ENCODE measurements around the gene TOMM5. TPM values are rescaled to one million over a fixed set of nuclear protein-coding genes. Genes with fewer than 3 reads are reported as not detected.

TOMM5 gene
- total and polyA plus RNA-seq, 2 of the 4 experiments (the other 2 are of a cell fraction) = 159 to 206 TPM

GRCh38 chr9:37639841-37640240 is 47.4 kb upstream of the TOMM5 start:
- in situ Hi-C loops (cut with MboI; ENCODE audit: low sequenced_read_pairs) = no loop called here
- WGBS, 2 experiments (ENCODE audit: extremely low coverage in 2 of 2, insufficient read length in 1 of 2) = 67% methylated on average over 1 of the region's 3 CpGs; no CpG with 5 or more reads in 1 of the 2 experiments
- Histone ChIP-seq H2AK5ac (ENCODE audit: low read depth, low read length) (no peak overlapping the region), H3K18ac (ENCODE audit: low read depth, low read length) (no peak overlapping the region), H3K56ac (ENCODE audit: extremely low read depth, insufficient read depth, low read length) (no peak overlapping the region), H2BK5ac (ENCODE audit: low read depth, low read length, poor library complexity, severe bottlenecking) (no peak overlapping the region), H3K27me3 (ENCODE audit: control insufficient read depth, insufficient read depth, low read length) (peaks cover 25% of the 10 kb centered on the region), H2BK15ac (ENCODE audit: low read depth, low read length) (no peak overlapping the region), H3K4me1 (ENCODE audit: control insufficient read depth, insufficient read depth, low read length) (no peaks in the 10 kb centered on the region), H3K23ac (ENCODE audit: low read depth, low read length) (no peak overlapping the region), H4K20me1 (ENCODE audit: insufficient read depth, low read length) (no peaks in the 10 kb centered on the region), H3K9me3 (ENCODE audit: control insufficient read depth, insufficient read depth, low read length) (no peaks in the 10 kb centered on the region), H2AK9ac (replicated peaks; ENCODE audit: low read depth, low read length, poor library complexity) (no peak overlapping the region), H4K8ac (ENCODE audit: low read depth in 2 of 2, low read length in 2 of 2) (no peak overlapping the region), H3K14ac (replicated peaks; ENCODE audit: low read depth, low read length) (no peak overlapping the region), H3K9me1 (ENCODE audit: insufficient read depth, low read length) (no peaks in the 10 kb centered on the region), H3K9ac (ENCODE audit: low read depth, low read length) (no peak overlapping the region), H2AFZ (replicated peaks; ENCODE audit: low read length, poor library complexity) (no peak overlapping the region), H4K91ac (ENCODE audit: insufficient read depth, low read depth, low read length) (no peak overlapping the region), H3K4me2 (ENCODE audit: low read depth, low read length) (no peak overlapping the region), H2BK120ac (ENCODE audit: low read depth, low read length) (no peak overlapping the region), H3K4me3 (ENCODE audit: insufficient read depth, low read depth, low read length) (no peak overlapping the region), H3K36me3 (ENCODE audit: control insufficient read depth, insufficient read depth, low read length) (no peaks in the 10 kb centered on the region), H3K27ac (ENCODE audit: insufficient read depth, low read length) (no peak overlapping the region), H4K5ac (ENCODE audit: low read depth, low read length) (no peak overlapping the region), H3K4ac (ENCODE audit: low read depth, low read length) (no peak overlapping the region), H2BK20ac (ENCODE audit: low read depth, low read length) (no peak overlapping the region), H3K79me1 (ENCODE audit: low read depth in 1 of 2, low read length in 2 of 2) (no peaks in the 10 kb centered on the region)
- intact Hi-C loops (cut with micrococcal nuclease) = no loop called here
- POLR2A ChIA-PET (ENCODE audit: unreplicated experiment) = no interaction called here
- dilution Hi-C loops (cut with HindIII; ENCODE audit: low sequenced_read_pairs, unreplicated experiment) = no loop called here
- BruUV-seq (replicated peaks) = no TSS peak
- ATAC-seq (ENCODE audit: low read depth) = no peak
- TF ChIP-seq NFE2L2 (IDR thresholded peaks at IDR 0.05; ENCODE audit: low read depth, low read length) (no peak), ELK1 (IDR thresholded peaks at IDR 0.05; ENCODE audit: borderline replicate concordance, low read depth, low read length) (no peak), MAZ (IDR thresholded peaks at IDR 0.05; ENCODE audit: borderline replicate concordance, low read depth, low read length) (no peak), BHLHE40 (IDR thresholded peaks at IDR 0.05; ENCODE audit: low read depth, low read length) (no peak), RFX5 (IDR thresholded peaks at IDR 0.05; ENCODE audit: low read depth, low read length) (no peak), RAD21 (IDR thresholded peaks at IDR 0.05; ENCODE audit: low read length) (no peak), CHD1 (IDR thresholded peaks at IDR 0.05; ENCODE audit: low read depth, low read length) (no peak), MAFK (IDR thresholded peaks at IDR 0.05; ENCODE audit: low read depth, low read length) (no peak), RCOR1 (IDR thresholded peaks at IDR 0.05; ENCODE audit: insufficient replicate concordance, low read length) (no peak), FOS (IDR thresholded peaks at IDR 0.05; ENCODE audit: low read depth, low read length) (no peak), SMC3 (IDR thresholded peaks at IDR 0.05; ENCODE audit: low read depth, low read length) (no peak), POLR2A (IDR thresholded peaks at IDR 0.05; ENCODE audit: low read depth, low read length) (no peak)
- TF ChIP-seq, protein P1, sequence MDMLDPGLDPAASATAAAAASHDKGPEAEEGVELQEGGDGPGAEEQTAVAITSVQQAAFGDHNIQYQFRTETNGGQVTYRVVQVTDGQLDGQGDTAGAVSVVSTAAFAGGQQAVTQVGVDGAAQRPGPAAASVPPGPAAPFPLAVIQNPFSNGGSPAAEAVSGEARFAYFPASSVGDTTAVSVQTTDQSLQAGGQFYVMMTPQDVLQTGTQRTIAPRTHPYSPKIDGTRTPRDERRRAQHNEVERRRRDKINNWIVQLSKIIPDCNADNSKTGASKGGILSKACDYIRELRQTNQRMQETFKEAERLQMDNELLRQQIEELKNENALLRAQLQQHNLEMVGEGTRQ (IDR thresholded peaks at IDR 0.05; ENCODE audit: low read depth, low read length) = no peak
- DNase-seq = no peak
- CTCF ChIA-PET = no interaction called here
